NCI-H1048 (cell line): ENCODE results near the gene ZNF554.
"Not testable (repeated sequence)": the region's sequence is repeated elsewhere in the genome, so short reads cannot be mapped to it uniquely, and the experiment has no call there.

Experiments
- DNase-seq: peaks from one replicate; lab custom pipeline; 2025; lab: John Stamatoyannopoulos, UW

ZNF554 gene

DNA sequence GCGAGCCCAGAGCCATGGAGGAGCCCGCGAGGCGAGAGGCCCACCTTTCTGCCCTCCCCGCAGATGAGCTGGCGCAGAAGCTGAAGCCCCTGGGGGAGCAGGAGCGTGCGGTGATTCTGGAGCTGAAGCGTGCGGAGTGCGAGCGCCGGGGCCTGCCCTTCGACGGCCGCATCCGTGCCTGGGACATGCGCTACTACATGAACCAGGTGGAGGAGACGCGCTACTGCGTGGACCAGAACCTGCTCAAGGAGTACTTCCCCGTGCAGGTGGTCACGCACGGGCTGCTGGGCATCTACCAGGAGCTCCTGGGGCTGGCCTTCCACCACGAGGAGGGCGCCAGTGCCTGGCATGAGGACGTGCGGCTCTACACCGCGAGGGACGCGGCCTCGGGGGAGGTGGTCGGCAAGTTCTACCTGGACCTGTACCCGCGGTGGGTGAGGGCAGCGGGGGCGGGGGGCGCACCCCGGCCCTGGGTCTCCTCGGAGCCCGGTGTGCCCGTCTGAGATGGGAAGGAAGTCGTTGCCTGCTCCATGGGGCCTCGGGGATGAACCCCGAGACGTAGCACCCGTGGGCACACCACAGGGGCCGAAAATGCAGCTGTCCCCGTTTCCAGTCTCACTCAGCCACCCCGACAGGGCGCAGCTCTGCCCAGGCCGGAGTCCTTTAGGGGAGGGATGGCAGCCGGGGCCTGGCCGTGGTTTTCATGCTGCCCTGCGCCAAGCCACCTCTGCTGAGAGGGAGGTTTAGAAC lies 12.1 kb upstream of the ZNF554 start:
- no peak for DNase-seq

DNA sequence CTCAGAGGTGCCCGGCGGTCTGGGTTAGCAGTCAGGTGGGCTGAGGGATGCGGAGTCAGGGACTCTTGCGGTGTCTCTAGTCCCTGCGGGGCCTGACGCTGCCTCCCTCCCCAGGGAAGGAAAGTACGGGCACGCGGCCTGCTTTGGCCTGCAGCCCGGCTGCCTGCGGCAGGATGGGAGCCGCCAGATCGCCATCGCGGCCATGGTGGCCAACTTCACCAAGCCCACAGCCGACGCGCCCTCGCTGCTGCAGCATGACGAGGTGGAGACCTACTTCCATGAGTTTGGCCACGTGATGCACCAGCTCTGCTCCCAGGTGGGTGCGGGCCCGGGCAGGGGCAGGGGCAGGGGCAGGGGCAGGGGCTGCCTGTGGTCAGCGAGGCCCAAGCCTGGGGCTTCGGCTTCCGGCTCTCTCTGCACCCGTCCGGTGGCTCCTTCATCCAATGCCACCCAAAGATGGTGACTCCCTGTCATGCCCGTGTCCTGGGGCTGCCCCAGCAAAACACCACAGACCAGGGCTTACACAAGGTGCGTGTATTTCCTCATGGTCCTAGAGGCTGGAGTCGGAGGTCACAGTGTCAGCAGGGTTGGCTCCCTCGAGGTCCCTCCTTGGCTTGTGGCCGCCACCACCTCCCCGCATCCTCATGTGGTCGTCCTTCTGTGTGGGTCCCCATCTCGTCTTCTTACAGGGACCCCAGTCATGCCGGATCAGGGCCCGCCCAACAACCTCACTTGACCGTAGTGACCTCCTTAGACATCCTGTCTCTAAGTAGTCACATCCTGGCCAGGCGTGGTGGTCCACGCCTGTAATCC lies 11.3 kb upstream of the ZNF554 start:
- DNase-seq = no peak

DNA sequence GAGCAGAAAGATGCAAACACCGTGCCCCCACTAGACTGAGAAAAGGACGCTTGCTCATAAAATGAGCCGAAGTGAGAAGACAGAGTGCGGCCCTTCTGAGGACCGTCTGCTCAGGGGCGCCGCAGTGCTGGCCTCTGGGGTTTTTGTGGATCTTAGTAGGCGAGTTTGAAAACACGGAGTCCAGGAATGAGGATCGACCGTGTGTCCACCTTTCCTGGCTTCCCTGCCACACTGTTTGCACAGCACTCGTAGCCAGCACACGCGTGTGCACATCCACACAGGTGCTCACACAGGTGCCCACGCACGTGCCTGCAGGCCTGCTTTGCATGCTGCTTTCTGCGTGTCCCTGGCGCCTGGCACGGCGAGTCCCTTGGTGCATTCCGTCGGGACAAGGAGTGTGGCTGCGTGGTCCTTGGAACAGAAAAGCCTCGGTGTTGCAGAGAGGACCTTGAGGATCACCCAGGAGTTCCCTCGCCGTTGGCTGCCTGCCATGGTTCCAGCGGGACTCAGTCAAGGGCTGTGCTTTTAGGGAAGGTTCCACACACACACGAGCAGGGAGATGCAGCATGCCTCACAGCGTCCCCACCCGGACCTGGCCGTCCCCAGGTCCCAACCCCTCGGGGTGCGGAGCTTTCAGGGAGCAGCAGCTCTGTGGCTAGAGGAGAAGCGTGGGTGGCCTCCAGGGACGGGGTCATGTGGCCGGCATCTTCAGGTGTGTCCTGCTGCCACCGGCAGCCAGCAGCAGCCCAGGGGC lies 10.1 kb upstream of the ZNF554 start:
- no peak for DNase-seq

DNA sequence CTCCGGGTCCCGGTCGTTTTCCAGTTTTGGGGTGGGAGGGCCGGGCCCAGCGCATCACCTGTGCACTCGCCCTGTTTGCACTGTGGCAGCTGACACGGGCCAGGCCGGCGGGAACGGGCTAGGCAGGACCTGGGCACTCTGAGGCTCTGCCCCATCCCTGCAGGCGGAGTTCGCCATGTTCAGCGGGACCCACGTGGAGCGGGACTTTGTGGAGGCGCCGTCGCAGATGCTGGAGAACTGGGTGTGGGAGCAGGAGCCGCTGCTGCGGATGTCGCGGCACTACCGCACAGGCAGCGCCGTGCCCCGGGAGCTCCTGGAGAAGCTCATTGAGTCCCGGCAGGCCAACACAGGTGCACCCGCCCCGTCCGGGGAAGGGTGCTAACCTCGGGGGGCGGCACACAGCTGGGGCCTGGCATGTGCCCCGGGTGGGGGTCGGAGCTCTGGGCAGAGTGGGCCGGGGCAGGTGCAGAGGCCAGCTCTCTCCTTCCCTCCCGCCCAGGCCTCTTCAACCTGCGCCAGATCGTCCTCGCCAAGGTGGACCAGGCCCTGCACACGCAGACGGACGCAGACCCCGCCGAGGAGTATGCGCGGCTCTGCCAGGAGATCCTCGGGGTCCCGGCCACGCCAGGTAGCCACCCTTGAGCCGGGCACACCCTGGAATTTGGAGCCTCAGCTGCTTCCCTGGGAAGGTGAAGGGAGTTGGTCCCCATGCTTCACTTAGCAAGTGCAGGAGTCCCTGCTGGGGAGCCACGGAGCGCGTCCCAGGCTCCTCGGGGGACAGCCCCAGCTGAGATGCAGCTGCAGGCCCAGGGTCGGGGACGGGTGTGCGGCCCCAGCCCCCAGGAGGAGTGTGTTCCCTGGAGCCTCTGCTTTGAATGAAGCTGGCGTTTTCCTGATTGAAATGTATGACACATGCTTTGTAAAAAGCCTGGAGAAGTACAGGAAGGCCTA lies 9.3 kb upstream of the ZNF554 start:
- no peak for DNase-seq

DNA sequence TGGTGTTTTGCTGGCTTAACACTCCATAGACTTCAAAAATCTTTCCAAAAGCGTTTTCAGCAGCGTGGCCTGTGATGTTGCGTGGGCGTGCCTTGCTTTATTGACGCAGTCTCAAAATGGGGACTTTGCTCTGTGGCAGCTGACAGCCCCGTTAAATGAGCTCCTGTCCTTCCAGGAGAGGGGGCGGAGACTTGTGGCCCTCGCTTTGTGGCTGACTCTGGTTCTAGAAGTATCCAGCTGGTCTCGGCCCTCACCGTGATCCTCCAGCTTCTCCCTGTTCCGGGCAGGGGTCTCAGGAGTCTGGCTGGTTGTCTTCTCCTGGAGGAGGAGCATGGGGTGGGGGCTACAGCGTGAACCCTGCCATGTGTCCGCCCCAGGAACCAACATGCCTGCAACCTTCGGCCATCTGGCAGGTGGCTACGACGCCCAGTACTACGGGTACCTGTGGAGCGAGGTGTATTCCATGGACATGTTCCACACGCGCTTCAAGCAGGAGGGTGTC lies 8.4 kb upstream of the ZNF554 start:
- DNase-seq = no peak

DNA sequence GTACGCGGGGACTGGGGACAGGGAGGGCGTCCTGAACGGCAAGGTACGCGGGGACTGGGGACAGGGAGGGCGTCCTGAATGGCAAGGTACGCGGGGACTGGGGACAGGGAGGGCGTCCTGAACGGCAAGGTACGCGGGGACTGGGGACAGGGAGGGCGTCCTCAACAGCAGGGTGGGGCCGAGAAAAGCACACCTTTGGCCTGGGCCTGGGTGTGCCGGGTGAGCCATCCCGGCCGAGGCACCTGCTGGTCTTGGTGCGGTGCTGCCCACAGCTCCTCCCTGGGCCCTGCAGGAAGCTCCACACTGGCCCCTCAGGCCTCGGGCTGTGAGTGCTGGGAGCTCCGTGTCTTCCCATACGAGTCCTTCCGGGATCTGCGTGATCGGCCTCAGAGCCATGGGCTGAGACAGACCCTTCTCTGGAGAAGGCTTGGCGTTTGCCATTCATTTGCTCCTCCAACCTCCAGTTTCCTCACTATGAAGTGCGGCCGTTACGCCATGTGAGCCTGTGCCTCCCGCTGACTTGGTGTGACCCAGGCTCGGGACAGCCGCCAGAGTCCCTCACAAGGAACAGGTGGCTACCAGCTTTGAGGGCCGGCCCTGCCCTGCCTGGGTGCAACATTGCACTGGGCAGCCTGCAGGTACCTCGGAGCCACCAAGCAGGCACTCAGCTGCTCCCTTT lies 7.8 kb upstream of the ZNF554 start:
- no peak for DNase-seq

DNA sequence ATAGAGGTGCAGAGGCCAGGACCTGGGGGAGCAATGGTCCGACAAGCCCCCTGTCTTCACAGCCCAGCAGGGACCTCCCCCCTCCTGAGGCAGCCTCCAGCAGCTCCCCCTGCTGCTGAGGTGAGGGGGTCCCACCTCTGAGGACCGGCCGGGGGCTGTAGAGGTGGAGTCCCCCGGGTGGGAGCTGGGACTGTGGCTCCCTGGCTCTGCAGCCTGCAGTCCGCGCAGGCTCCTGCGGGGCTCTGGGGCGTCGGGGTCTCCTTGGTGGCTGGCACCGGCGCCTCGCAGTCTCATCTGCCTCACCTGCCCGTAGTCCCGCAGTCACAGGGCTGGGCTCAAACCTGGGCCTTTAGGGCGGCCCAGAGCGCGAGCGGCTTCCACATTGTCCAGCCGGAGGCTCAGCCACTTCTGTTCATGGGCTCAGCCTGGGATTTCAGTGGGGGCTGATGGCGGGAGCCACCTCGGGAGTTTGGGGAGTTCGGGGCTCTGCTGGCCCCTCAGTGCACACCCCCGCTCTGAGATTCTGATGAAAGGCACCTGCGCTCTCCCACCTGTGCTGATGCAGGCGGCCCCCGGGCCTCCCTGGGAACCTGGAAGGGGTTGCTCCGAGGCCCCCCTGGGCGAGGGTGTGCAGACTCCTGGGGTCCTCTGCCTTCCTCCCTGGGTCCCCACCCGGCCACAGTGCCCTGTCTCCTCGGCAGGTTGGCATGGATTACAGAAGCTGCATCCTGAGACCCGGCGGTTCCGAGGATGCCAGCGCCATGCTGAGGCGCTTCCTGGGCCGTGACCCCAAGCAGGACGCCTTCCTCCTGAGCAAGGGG lies 7.0 kb upstream of the ZNF554 start:
- no peak for DNase-seq

DNA sequence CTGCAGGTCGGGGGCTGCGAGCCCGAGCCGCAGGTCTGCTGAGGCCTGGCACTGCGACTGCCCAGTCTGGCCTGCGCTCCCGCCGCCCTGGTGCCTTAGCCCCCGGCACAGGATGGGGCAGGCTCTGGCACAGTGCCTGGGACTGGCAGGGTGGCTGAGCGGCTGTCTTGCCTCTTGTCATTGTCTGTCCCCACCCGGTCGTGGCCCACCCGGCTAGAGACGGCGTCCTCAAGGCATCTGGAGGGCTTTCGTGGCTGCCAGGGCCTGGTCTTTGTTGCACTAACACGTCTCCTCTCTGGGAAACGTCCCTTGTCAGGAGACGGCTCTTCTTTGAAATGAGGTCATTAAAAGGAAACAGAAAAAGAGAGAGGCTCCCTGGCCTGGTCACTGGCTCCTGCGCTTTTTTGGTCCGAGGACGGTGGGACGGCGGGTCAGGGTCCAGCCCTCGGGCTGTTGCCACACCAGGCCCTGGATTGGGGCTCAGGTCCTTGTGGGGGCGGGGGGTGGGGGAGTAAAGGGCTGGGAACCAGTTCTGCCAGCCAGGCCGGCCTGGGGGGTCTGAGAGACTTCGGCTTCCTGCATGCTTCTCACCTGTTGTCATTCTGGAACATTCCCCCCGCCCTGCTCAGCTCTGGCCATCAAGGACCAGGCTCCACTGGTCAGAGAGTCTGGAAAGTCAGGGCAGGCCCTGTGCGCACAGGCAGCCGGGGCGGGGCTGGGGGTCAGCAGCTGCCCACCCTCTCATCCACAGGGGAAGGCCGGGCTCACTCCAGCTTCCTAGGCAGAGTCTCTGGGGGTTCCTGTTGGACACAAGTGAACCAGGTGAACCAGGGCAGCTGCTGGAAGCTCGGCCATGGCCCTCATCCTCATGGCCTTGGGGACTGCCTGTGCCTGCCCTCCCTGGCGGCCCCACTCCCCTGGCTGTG lies 6.2 kb upstream of the ZNF554 start:
- DNase-seq = no peak

DNA sequence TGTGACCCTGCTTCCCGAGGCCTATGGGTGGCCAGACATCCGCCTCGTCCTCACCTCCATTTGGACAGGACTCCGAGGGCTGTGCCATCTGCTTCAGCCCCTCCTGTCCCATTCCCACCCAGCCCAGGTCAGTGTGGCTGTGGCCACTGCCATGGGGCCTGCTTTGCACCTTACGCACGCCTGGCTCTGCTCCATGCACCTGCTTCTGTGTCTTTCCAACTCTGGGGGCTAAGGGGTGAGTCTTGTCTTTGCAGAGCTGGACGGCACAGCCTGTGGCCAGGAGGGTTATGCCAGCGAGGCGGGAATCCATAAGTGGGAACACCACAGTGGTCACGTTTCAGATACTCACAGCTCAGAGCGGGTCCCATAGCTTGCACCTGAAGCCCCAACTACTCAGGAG lies 5.2 kb upstream of the ZNF554 start:
- no peak for DNase-seq

DNA sequence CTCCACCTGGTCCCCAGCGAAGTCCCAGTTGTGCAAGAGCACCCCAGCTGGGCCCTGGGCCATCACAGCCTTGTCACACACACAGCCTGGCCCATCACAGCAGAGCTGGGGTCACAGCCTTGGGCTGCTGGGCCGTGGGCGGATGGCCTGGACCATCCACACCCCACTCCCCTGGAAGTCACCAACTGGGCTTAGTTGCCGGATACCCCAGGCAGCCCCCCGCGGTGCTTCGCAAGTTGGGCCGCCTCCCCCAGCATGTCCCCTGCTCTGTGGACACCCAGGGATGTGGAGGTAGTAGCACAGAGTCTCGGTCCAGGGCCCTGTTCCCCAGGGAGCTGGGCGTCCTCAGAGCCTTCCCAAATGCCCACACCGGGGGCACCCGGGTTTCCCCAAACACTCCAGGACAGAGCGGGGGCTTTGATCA lies 4.5 kb upstream of the ZNF554 start:
- DNase-seq = no peak

DNA sequence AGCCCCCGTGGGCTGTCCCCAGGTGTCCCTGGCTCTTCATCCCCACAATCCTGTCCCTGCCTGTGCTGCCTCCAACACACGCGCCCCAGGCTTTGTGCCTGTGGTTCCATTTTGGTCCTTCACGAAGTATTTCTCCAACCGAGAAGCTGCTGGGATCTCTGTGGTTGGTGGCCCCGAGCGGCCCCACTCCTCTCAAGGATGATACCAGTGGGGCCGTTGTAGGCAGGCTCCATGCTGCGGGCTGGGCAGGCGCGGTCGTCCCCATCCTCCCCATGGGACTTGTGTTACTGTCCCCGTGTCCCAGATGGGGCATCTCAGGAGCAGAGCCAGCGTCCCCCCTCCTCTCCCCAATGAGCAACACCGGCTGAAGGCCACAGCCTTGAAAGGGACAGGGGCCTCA lies 3.7 kb upstream of the ZNF554 start:
- DNase-seq = no peak

DNA sequence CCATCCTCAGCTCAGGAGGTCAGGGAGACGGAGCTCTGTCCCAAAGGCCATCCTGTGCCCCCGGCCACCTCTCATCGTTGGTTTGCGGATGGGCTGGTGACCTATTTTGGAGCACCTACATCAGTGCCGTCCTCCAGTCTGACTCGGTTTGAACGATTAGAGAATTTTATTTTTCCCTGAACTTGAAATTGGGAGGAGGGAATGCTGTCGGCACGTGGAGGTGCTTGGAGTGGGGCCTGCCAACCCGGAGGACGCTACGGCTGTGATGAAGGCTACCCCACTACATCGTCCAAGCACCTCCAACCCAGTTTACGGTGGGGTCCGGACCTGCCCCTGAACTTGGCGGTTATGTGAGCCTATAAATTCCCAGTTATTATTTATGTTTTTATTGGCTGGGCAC lies 3.0 kb upstream of the ZNF554 start:
- DNase-seq = no peak

DNA sequence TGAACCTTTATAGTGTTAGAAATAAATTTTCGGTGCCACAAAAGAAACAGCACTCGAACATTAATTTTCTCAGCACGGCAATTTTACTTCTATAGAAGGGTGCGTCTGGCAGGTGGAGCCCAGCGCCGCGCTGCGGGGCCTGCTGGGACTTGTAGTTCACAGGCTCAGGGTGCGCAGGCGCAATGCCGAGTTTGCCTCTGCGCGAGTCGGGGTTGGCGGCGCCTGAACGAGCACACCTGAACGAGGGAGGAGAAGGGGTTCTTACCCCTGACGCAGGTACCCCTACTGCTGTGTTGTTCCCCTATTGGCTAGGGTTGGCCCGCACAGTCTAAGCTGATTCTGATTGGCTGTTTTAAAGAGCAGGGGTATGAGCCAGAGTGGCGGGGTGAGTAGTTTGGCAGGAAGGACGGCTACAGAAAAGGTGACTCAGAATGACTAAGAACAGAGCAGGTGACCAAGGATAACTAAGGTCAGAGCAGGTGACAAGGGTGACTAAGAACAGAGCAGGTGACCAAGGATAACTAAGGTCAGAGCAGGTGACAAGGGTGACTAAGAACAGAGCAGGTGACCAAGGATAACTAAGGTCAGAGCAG lies 2.3 kb upstream of the ZNF554 start:
- DNase-seq = not testable (repeated sequence)

DNA sequence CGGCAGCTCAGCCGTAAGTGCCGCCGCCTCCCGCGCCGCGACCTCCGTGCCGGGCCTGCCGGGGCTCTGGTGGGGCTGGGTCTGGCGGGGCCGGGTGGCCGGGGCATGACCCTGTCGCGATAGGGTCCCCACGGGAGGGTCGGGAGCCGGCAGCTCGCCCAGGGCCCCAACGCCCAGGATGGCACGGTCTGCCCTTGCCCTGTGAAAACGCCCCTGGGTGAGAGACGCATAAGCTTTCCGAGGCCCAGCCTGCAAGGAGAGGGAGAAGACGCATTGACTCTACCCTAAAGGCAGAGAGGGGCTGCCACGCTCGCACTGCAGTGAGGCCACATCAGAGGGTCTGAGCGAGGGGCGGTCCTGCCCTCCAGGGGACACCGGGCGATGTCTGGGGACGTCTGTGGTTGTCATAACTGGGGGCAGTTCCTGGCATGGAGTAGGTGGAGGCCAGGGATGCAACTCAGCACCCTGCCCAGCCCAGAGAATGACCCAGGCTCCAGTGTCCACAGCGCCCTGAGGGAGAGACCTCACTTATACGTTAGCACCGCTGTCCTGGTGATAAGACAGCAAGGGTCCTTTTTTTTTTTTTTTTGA lies 539 bp downstream of the ZNF554 start:
- DNase-seq = no peak

DNA sequence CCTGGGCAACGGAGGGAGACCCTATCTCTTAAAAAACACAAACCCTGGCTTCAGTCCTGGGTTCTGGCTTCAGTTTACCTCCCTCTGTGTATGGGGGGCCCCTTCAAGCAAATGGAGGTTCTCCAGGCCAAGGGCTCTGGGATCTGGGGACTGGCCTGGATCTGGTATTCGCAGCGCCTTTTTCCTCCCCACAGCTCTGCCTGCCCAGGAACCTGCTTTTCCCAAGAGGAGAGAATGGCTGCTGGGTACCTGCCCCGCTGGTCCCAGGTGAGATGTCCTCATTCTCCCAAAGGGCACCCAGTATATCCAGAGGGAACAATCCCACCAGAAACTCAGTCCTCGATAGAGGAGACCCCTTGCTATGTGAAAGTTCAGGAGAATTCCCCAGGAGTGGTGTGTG lies 3.2 kb downstream of the ZNF554 start:
- DNase-seq = no peak

DNA sequence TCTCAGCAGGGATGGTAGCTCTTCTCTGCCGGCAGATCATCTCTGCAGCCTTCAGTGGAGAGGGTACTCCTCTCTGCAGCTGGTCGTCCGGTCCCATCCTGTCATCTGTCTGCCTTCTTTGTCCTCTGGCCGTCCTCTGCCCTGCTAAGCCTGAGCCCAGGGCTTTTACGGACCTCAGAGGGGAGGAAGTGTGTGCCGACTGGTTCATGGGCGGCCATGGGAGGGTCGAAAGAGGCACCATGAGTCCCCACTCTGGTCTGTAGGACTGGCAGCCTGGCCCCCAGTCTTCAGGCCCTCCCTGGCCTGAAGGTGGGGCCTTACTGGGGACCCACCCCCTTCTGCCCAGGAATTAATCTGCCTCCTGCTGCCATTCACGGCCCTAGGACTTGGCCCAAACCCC lies 4.0 kb downstream of the ZNF554 start:
- DNase-seq = no peak

DNA sequence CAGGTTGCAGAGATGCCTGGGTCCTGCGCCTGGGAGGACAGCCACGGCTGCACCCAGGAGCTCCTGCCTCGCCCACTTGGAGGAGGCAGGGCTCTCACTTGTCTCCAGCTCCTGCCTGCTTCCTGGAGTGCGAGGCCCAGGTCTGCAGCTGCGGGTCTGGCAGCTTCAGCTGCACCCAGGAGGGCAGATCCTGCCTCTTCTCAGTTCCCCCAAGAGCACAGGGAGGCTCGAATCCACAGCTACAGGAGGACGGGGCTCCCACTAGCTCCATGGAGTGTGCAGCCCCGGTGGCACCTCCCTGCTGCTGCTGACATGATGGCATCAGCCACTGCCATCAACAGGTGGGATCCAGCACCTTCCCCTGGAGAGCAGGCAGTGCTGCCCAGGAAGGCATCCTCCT lies 4.5 kb downstream of the ZNF554 start:
- DNase-seq = no peak

DNA sequence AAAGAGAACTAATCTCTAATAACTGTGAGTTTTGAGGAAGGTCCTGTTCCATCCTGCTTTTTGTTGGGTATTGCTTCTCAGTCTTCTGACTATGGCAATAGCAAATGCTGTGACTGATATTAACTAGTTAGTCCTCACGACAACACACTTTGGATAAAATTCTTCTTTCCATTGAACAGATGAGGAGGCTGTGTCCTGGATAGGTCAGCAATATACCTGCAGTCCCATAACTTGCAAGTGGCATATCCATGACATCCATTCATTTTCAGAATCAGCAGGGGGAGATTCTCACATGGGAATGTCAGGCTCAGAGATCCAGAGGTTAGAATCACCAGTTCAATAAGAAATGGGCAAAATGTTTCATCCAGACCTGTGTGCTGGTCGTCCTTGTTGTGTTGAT lies 7.4 kb downstream of the ZNF554 start:
- DNase-seq = no peak
